Suppressor macrophage (primary cell): ENCODE measurements around the gene C4orf51.
"Not testable (repeated sequence)": the region's sequence is repeated elsewhere in the genome, so short reads cannot be mapped to it uniquely, and the experiment has no call there.

Source experiments
- DNase-seq, 4 experiments: peaks; one replicate each; pipeline ENCODE4 v3.0.0-alpha.2; 2020 to 2022
- total RNA-seq, 17 experiments: gene quantifications; one replicate each; lab custom pipeline; 2026; ENCODE audit warnings: mixed read lengths in 6 of 17, inconsistent platforms in 3 of 17; lab: John Stamatoyannopoulos, UW

Gene C4orf51
- 0 to 0.44 (median 0) reads per million in 17 experiments for total RNA-seq

GRCh38 chr4:145679991-145680455, at the start of gene C4orf51:
C4orf51 (plus strand) TSS chr4:145680146; CDS start chr4:145680204, 58 bp downstream.
- no peak for DNase-seq

GRCh38 chr4:145635117-145635516, 44.8 kb upstream of the C4orf51 start:
- DNase-seq = no peak

GRCh38 chr4:145635630-145636029, 44.3 kb upstream of the C4orf51 start:
- peak in 2 of 4 experiments; percentile 14 for DNase-seq

GRCh38 chr4:145639186-145639698, 40.7 kb upstream of the C4orf51 start:
- no peak for DNase-seq

GRCh38 chr4:145640236-145640635, 39.7 kb upstream of the C4orf51 start:
- DNase-seq = not testable (repeated sequence)

- no peak for DNase-seq
Measured at GRCh38 chr4:145643295-145643694, 36.7 kb upstream of the C4orf51 start.

- no peak for DNase-seq
Measured at GRCh38 chr4:145644699-145645098, 35.2 kb upstream of the C4orf51 start.

- no peak for DNase-seq
Measured at GRCh38 chr4:145656156-145656555, 23.8 kb upstream of the C4orf51 start.

GRCh38 chr4:145660064-145660463, 19.9 kb upstream of the C4orf51 start:
- DNase-seq = no peak

- DNase-seq = no peak
Measured at GRCh38 chr4:145663194-145663593, 16.8 kb upstream of the C4orf51 start.

- peak in 1 of 4 experiments; percentile 3 for DNase-seq
Measured at GRCh38 chr4:145665773-145666172, 14.2 kb upstream of the C4orf51 start.

GRCh38 chr4:145670422-145670821, 9.5 kb upstream of the C4orf51 start:
- no peak for DNase-seq

- no peak for DNase-seq
Measured at GRCh38 chr4:145679520-145679919, 426 bp upstream of the C4orf51 start.

GRCh38 chr4:145680902-145681301, 956 bp downstream of the C4orf51 start:
- no peak for DNase-seq

GRCh38 chr4:145681518-145681917, 1.6 kb downstream of the C4orf51 start:
- DNase-seq = no peak

- no peak for DNase-seq
Measured at GRCh38 chr4:145681956-145682355, 2.0 kb downstream of the C4orf51 start.

- no peak for DNase-seq
Measured at GRCh38 chr4:145686991-145687390, 7.0 kb downstream of the C4orf51 start.

- DNase-seq = no peak
Measured at GRCh38 chr4:145690610-145691009, 10.7 kb downstream of the C4orf51 start.

- not testable (repeated sequence) for DNase-seq
Measured at GRCh38 chr4:145691416-145691815, 11.5 kb downstream of the C4orf51 start.

GRCh38 chr4:145694929-145695328, 15.0 kb downstream of the C4orf51 start:
- no peak for DNase-seq

GRCh38 chr4:145697332-145697731, 17.4 kb downstream of the C4orf51 start:
- no peak for DNase-seq

- DNase-seq = no peak
Measured at GRCh38 chr4:145698507-145698906, 18.6 kb downstream of the C4orf51 start.

GRCh38 chr4:145703850-145704497, 24.0 kb downstream of the C4orf51 start:
- no peak for DNase-seq

- DNase-seq = no peak
Measured at GRCh38 chr4:145709336-145709735, 29.4 kb downstream of the C4orf51 start.
